ENCODE data around the gene ADAMTSL2. TPM values are rescaled to one million over a fixed set of nuclear protein-coding genes. Genes with fewer than 3 reads are reported as not detected.

ADAMTSL2 gene
- total and polyA plus RNA-seq, 9 donors: 2.3 to 5.5 (median 4.7) TPM

DNA sequence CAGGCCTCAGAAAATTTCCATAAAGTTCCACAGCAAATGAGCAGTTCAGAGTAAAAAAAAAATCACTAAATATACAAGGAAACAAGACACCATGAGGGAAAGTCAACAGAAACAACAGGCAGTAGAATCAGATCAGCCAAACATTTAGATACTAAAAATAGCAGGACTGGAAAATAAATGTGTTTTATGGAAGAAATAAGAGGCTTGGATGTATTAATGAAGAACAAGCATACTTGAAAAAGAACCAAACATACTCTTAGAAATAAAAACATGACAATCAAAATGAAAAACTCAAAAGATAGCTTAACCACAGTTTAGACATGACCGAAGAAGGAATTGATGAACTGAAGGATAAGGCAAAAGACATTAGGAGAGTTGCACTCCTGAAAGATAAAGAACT lies 32.4 kb upstream of the ADAMTSL2 start:
- Histone ChIP-seq H3K9me3 (replicated peaks; ENCODE audit: control insufficient read depth, low read depth, low read length) (peaks cover 18% of the 10 kb centered on the region), H3K36me3 (ENCODE audit: control insufficient read depth, insufficient read depth, low read length) (no peaks in the 10 kb centered on the region), H3K27ac (ENCODE audit: low read length) (no peak overlapping the region), H3K27me3 (ENCODE audit: control insufficient read depth, insufficient read depth, low read length) (peaks cover 16% of the 10 kb centered on the region), H3K4me1 (ENCODE audit: control insufficient read depth, insufficient read depth, low read length) (peaks cover 33% of the 10 kb centered on the region), H3K4me3 (ENCODE audit: low read length) (no peak overlapping the region)
- WGBS (ENCODE audit: insufficient coverage): no CpG with 5 or more reads among the region's 1 CpG
- DNase-seq: no peak

DNA sequence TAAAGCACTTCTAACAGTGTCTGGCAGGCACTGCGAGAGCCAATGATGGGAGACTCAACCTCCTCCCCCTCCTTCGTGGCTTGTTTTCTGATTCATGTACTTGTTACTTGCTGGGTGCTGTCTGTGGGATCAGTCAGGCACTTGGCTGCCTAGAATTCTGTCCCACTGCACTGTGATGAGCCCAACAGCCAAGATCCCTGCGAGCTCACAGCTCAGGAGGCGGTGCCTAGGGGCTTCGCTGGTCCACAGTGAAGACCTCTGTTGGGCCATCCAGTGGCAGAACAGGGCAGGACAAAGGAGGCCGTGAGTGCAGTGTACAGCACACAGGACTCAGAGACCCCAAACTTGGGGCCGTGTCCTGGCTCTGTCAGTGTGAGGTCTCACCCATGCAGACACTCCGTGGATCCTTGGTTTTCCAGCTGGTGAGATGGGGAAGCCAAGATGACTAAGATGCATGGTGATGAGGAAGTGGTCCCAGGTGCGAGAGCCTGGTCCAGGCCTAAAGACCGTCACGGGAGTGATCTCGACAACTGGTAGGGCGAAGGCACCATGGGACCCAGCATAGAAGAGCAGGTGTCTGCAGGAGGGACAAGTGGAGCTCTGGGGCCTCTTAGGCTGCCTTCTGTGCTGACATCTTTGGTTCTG lies 29.2 kb upstream of the ADAMTSL2 start:
- Histone ChIP-seq H3K4me1 (ENCODE audit: control insufficient read depth, insufficient read depth, low read length) (peaks cover 35% of the 10 kb centered on the region), H3K4me3 (ENCODE audit: low read length) (no peak overlapping the region), H3K9me3 (replicated peaks; ENCODE audit: control insufficient read depth, low read depth, low read length) (peaks cover 18% of the 10 kb centered on the region), H3K27ac (ENCODE audit: low read length) (no peak overlapping the region), H3K36me3 (ENCODE audit: control insufficient read depth, insufficient read depth, low read length) (no peaks in the 10 kb centered on the region), H3K27me3 (ENCODE audit: control insufficient read depth, insufficient read depth, low read length) (peaks cover 2% of the 10 kb centered on the region)
- WGBS (ENCODE audit: insufficient coverage): 67% methylated on average over 11 of the region's 13 CpGs
- DNase-seq: no peak

DNA sequence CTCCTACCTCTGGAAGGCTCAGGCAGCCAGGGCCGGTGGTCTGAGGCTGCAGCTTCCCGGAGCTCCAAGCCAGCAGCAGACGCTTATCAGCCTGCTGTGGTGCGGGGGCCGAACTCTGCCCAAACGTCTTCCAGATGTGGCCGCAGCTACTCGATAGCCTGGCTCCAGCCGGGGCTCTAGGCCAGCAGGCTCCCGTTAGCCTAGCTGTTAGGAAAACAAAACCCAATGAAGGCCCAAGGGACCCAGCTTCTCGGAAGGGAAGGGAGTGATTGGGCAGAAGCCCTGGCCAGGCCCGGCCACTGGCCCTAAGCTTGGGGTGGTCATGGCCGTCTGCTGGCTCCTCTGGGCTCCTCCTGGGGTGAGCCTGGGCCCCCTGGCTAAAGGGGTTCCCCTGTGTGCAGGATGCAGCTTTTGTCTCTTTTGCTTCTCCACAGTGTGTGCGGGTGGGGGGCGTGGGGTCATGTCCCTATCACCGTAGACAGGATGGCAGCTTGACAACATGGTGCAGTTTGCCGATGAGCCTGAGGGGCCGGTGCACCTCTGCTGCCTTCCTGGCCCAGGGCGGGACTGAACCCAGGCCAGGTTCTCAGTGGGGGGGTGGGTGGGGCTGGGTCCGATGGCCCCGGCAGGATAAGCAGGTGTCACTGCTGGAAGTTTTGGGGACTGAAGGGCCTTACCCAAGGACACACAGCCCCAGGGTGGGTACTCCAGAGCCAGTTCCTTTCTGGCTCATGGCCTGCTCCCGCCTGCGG lies 28.4 kb upstream of the ADAMTSL2 start:
- peaks cover 42% of the 10 kb centered on the region for H3K4me1 ChIP-seq (ENCODE audit: control insufficient read depth, insufficient read depth, low read length)
- H3K4me3 ChIP-seq (ENCODE audit: low read length): no peak overlapping the region
- peaks cover 4% of the 10 kb centered on the region for H3K27me3 ChIP-seq (ENCODE audit: control insufficient read depth, insufficient read depth, low read length)
- no peaks in the 10 kb centered on the region for H3K36me3 ChIP-seq (ENCODE audit: control insufficient read depth, insufficient read depth, low read length)
- 32% methylated on average over 23 of the region's 23 CpGs for WGBS (ENCODE audit: insufficient coverage)
- peak; percentile 77 for DNase-seq
- H3K9me3 ChIP-seq (replicated peaks; ENCODE audit: control insufficient read depth, low read depth, low read length): peaks cover 16% of the 10 kb centered on the region
- no peak overlapping the region for H3K27ac ChIP-seq (ENCODE audit: low read length)

DNA sequence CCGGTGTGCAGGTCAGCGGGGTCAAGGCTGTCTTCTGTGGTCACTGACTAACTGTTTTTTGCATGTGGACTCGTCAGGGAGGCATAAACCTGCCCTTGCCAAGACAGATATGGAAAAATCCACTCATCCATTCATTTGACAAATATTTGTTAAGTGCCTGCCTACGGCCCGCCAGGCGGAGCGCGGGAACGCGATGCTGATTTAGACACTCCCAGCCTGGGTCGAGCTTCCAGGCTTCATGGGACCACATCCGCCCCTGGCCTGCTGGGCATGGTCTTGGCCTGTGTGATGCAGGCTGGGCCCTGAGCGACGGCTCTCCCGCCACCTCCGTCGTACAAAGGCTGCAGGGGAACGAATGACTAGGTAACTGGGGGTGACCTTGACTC lies 27.9 kb upstream of the ADAMTSL2 start:
- H3K36me3 ChIP-seq (ENCODE audit: control insufficient read depth, insufficient read depth, low read length): no peaks in the 10 kb centered on the region
- DNase-seq: peak; percentile 79
- H3K27ac ChIP-seq (ENCODE audit: low read length): no peak overlapping the region
- WGBS (ENCODE audit: insufficient coverage): 61% methylated on average over 18 of the region's 18 CpGs
- peaks cover 10% of the 10 kb centered on the region for H3K9me3 ChIP-seq (replicated peaks; ENCODE audit: control insufficient read depth, low read depth, low read length)
- peaks cover 46% of the 10 kb centered on the region for H3K4me1 ChIP-seq (ENCODE audit: control insufficient read depth, insufficient read depth, low read length)
- H3K27me3 ChIP-seq (ENCODE audit: control insufficient read depth, insufficient read depth, low read length): peaks cover 4% of the 10 kb centered on the region
- no peak overlapping the region for H3K4me3 ChIP-seq (ENCODE audit: low read length)

DNA sequence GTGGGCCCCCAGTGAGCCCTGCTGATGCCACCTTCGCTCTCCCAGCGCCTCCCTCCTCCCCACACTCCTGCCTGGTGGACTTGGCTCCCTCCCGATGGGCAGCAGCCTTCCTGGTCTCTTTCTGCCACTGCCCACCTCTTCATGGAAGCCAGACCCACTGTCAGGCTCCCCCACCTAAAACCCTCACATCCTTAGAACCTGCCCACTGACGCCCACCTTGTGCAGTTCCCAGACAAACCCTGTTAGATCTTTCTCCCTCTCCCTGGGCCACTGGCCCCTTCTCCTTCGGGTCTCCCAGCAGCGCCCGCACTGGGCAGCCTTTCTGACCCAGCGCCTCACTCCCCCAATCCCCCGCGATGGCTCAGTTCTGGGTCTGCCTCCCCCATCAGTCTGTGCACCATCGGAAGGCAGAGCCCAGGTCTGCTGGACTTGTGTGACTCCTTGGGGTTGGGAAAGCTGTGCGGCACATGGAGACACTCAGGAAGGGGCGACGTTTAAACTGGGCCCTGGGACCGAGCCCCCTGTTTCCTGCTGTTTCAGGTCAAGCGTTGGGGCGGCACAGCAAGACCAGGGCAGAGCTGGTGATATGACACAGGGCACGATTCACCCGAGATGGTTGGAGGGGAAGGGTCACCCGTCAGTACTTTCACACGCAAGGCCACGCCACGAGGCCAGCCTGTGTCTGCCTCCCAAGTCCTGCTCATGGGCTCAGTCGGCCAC lies 27.1 kb upstream of the ADAMTSL2 start:
- no peak overlapping the region for H3K27ac ChIP-seq (ENCODE audit: low read length)
- 86% methylated on average over 15 of the region's 24 CpGs for WGBS (ENCODE audit: insufficient coverage)

DNA sequence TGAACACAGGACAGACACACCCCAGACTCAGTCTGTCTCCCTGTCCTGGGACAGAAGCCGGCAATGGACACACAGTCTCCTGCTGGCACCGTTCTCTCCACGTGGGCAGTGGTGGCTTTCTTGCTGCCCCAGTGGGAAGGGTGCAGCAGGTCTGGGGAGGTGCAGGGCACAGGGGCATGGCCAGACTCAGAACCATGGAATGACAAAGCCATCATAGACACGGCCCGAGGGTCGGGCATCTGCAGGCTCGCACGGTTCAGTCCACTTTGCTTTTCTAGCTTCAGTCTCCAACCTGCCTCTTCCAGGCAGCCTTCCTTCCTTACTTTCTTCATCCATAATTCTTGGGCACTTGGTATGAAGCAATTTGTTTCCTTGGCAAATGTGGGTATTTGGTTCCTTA lies 26.5 kb upstream of the ADAMTSL2 start:
- Histone ChIP-seq H3K4me3 (ENCODE audit: low read length) (no peak overlapping the region), H3K9me3 (replicated peaks; ENCODE audit: control insufficient read depth, low read depth, low read length) (no peaks in the 10 kb centered on the region), H3K27ac (ENCODE audit: low read length) (no peak overlapping the region), H3K4me1 (ENCODE audit: control insufficient read depth, insufficient read depth, low read length) (peaks cover 50% of the 10 kb centered on the region), H3K36me3 (ENCODE audit: control insufficient read depth, insufficient read depth, low read length) (no peaks in the 10 kb centered on the region), H3K27me3 (ENCODE audit: control insufficient read depth, insufficient read depth, low read length) (peaks cover 4% of the 10 kb centered on the region)
- whole genome bisulfite sequencing (ENCODE audit: insufficient coverage): 86% methylated on average over 3 of the region's 8 CpGs
- DNase-seq: no peak

More for the DNA sequence above, 27.1 kb upstream of the ADAMTSL2 start:
- no peak overlapping the region for H3K4me3 ChIP-seq (ENCODE audit: low read length)
- peaks cover 3% of the 10 kb centered on the region for H3K9me3 ChIP-seq (replicated peaks; ENCODE audit: control insufficient read depth, low read depth, low read length)
- DNase-seq: no peak
- peaks cover 46% of the 10 kb centered on the region for H3K4me1 ChIP-seq (ENCODE audit: control insufficient read depth, insufficient read depth, low read length)
- H3K27me3 ChIP-seq (ENCODE audit: control insufficient read depth, insufficient read depth, low read length): peaks cover 4% of the 10 kb centered on the region
- H3K36me3 ChIP-seq (ENCODE audit: control insufficient read depth, insufficient read depth, low read length): no peaks in the 10 kb centered on the region

DNA sequence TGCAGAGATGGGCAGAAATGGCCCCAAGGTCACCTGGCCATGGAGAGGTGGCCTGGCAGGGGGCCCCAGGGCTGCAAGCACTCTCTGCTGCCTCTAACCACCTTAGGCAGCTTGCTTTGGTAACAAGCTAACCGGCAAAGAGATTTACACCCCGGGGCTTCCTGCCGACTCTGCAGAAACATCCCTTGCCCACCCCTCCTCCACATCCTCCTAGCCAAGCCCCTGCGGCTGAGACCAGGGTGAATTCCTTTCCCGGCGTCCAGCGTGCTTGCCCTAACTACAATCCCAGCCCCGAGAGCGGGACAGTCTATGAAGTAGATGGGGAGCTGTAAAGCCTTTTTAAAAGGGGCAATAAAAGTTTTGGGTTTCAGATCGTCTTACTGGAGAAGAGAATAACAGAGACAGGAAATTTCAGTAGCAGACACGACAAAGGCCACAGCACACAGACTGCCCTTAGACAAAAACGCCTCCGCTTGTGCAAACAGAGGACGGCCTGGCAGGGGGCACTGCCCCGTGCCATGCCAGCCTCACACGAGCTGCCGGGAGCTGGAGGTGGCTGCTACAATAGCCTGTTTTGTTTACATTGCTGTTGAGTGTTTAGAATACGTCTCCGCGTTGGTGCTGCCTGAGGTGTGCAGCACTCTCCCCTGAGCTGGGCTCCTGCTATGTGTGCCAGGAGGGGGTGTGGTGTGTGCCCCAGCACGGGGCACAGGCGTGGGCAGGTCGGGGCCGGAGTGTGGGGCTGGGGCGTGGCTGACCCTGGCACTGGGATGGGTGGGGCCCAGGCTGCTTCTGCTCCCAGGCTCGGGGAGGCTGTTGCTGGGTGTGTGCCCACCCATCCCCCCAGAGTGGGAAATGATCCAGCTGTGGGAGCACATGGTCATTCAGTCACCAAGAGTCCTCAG lies 25.1 kb upstream of the ADAMTSL2 start:
- Histone ChIP-seq H3K27me3 (ENCODE audit: control insufficient read depth, insufficient read depth, low read length) (peaks cover 4% of the 10 kb centered on the region), H3K4me1 (ENCODE audit: control insufficient read depth, insufficient read depth, low read length) (peaks cover 61% of the 10 kb centered on the region), H3K36me3 (ENCODE audit: control insufficient read depth, insufficient read depth, low read length) (no peaks in the 10 kb centered on the region), H3K4me3 (ENCODE audit: low read length) (no peak overlapping the region), H3K9me3 (replicated peaks; ENCODE audit: control insufficient read depth, low read depth, low read length) (no peaks in the 10 kb centered on the region), H3K27ac (ENCODE audit: low read length) (no peak overlapping the region)
- peak; percentile 69 for DNase-seq
- WGBS (ENCODE audit: insufficient coverage): 8% methylated on average over 20 of the region's 26 CpGs

DNA sequence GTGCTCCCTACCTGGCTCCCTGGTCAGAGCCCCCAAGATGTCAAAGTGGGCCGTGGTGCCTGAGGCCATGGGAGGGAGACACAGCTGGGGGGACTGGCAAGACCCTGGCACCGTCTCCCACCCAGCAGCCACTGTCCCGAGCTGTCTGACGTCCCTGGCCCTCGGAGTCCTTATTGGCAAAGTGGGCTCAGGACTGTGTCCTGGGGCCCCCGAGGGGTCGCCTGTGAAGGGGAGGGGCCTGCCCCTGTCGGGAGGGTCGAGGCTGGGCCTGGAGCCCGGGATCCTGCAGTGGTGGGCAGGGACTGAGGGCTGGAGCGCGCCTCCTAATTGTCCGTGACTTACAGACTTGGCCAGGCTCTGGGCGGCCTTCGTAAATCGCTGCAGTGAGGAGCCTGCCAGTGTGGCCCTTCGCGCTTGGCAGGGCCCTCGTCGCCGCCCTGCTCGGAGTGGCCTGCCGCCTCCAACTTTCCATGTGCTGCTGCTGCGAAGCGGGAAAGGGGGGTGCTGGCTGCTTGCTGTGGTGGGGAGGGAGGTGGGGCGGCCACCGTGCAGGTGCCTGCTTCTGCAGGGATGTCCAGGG lies 23.5 kb upstream of the ADAMTSL2 start:
- no peak for DNase-seq
- 55% methylated on average over 25 of the region's 27 CpGs for WGBS (ENCODE audit: insufficient coverage)
- no peak overlapping the region for H3K27ac ChIP-seq (ENCODE audit: low read length)

DNA sequence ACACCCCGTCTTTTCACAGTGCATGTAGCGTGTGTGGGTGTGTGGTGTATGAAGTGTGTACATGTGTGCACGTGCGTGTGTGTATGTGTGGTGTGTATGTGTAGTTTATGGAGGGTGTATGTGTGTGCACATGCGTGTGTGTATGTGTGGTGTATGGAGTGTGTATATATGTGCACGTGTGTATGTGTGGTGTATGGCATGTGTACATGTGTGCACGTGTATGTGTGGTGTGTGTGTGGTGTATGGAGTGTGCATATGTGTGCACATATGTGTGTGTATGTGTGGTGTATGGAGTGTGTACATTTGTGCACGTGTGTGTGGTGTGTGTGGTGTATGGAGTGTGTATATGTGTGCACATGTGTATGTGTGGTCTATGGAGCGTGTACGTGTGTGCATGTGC lies 22.9 kb upstream of the ADAMTSL2 start:
- peaks cover 2% of the 10 kb centered on the region for H3K36me3 ChIP-seq (ENCODE audit: control insufficient read depth, insufficient read depth, low read length)
- no peak overlapping the region for H3K4me3 ChIP-seq (ENCODE audit: low read length)
- no peak overlapping the region for H3K27ac ChIP-seq (ENCODE audit: low read length)
- DNase-seq: no peak
- peaks cover 4% of the 10 kb centered on the region for H3K27me3 ChIP-seq (ENCODE audit: control insufficient read depth, insufficient read depth, low read length)
- H3K9me3 ChIP-seq (replicated peaks; ENCODE audit: control insufficient read depth, low read depth, low read length): no peaks in the 10 kb centered on the region
- H3K4me1 ChIP-seq (ENCODE audit: control insufficient read depth, insufficient read depth, low read length): peaks cover 64% of the 10 kb centered on the region
- 79% methylated on average over 9 of the region's 10 CpGs for WGBS (ENCODE audit: insufficient coverage)

More for the DNA sequence above, 23.5 kb upstream of the ADAMTSL2 start:
- H3K27me3 ChIP-seq (ENCODE audit: control insufficient read depth, insufficient read depth, low read length): peaks cover 4% of the 10 kb centered on the region
- no peaks in the 10 kb centered on the region for H3K9me3 ChIP-seq (replicated peaks; ENCODE audit: control insufficient read depth, low read depth, low read length)
- peaks cover 67% of the 10 kb centered on the region for H3K4me1 ChIP-seq (ENCODE audit: control insufficient read depth, insufficient read depth, low read length)
- H3K4me3 ChIP-seq (ENCODE audit: low read length): no peak overlapping the region
- H3K36me3 ChIP-seq (ENCODE audit: control insufficient read depth, insufficient read depth, low read length): peaks cover 2% of the 10 kb centered on the region

Data from muscle of leg (tissue), 11 donors.